Fibroblast of upper back skin (primary cell): ENCODE results near the gene TMEM154.
A peak's percentile ranks its signal among the peaks of the same experiment; 100 is the strongest.

Source experiments
- DNase-seq: peaks from one replicate; pipeline ENCODE4 v3.0.0-alpha.2; 2013

The TMEM154 gene, protein sequence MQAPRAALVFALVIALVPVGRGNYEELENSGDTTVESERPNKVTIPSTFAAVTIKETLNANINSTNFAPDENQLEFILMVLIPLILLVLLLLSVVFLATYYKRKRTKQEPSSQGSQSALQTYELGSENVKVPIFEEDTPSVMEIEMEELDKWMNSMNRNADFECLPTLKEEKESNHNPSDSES

DNA sequence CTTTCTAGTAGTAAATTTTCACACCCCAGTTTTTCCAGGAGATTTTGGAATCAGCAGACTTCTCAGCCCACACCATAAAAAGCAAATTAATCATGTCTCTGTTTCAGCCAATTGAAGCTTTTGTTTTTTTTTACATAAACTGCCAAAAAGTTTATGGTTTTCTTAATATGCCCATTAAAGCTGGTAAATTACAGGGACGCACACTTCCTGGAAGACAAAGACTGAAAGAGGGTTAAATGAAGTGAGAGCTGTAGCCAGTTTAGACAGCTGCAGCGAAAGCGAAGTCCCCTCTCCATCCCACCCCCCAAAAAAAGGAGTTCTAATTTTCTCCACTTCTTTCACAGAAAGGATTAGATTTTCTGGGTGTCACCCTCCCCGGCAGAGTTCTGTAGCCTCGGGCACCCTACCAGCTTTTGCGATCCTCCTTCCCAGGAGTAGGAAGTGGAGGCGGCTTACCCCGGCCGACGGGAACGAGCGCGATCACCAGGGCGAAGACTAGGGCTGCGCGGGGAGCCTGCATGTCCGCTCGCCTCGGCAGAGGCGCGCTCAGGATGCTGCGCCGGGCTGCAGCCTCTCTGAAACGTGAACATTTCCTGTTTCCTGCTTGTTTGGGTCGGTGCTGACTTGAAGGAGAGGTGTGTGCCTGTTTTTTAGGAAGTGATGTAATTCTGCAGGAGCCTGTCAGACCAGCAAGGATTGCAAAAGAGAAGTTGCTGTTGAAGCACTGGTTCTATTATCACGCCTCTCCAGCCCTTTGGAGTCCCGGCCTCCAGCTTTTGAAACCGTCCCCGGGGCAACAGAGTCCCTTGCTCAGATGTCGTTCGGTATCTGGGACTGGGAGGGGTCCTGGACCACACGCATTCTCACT lies at the start of gene TMEM154:
TMEM154 (minus strand) TSS at position 584 of the 868 bp plus-strand sequence; CDS start at position 520, 64 bp downstream.
- DNase-seq, result peak; percentile 66

DNA sequence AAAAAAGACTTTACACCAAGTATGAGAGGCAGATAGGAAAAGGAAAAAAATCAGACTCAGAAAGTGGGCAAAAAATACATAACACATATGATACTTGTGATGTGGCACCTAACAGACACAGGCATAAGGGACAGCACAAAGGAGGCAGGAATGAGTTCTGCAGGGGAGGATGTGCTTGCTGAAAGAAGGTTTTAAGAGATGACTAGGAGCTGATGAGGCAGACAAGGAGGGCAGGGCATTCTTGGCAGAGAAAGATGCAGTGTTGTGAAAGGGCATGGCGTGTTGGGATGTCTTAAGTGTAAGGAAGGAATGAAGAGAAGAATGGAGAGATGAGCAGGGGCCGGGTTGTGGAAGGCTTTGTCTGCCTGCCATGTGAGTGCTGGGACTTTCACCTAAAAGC lies 49.7 kb upstream of the TMEM154 start:
- DNase-seq, result no peak

DNA sequence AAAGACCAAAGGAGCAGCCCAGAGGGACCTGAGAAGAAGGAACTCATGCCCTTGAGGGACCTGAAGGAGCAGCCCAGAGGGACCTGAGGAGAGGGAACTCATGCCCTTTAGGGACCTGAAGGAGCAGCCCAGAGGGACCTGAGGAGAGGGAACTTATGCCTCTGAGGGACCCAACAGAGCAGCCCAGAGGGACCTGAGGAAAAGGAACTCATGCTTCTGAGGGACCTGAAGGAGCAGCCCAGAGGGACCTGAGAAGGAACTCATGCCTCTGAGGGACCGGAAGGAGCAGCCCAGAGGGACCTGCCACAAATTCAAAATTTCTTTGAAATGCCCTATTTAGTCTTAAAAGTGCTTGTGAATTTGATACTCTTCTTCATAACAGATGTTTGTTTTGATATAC lies 48.5 kb upstream of the TMEM154 start:
- no peak for DNase-seq

DNA sequence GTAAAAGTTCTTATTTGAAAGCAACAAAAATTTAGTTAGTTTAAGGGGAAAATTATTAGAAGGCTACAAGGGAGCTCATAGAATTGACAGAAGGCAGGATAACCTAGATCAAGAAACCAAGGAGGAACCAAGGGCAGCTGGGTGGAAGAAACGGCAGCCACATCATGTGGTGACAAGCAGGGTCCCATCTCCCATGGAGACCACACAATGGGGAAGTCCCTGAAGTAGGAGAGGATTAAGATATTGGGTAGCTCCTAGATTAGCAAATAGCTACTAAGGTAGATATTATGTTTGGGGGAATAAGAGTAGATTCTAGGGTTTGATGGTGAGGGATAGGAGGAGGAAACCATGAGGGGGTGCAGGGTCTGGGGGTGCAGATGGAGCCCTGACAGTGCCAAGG lies 48.0 kb upstream of the TMEM154 start:
- no peak for DNase-seq

DNA sequence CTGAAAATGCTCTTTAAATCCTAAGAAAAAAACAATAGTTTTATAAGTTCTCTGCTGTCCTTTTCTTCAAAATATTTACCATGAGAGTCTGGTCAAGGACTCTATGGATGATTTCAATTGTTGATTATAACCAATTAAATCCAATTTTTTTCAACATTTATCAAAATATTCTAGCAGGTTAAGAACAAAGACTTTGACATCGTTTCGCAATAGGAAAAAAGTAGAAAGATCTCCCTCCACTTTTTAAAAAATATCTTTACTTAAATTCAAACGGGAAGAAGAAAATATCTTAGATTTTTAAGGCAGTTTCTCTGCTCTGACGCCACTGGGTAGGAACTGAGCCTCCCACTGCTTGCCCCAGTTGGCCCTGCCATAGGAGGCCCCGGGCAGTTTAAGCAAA lies 44.7 kb upstream of the TMEM154 start:
- no peak for DNase-seq

DNA sequence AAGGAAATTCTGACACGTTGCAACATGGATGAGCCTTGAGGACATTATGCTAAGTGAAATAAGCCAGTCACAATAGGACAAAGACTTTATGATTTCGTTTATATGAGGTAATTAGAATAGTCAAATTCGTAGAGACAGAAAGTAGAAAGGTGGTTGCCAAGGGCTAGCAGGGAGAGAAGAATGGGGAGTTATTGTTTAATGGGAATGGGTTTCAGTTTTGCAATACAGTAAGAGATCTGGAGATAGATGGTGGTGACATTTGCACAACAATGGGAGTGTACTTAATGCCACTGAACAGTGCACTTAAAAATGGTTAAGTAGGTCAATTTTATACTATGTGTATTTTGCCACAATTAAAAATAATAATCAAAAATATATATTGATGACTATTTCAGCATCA lies 43.4 kb upstream of the TMEM154 start:
- no peak for DNase-seq

DNA sequence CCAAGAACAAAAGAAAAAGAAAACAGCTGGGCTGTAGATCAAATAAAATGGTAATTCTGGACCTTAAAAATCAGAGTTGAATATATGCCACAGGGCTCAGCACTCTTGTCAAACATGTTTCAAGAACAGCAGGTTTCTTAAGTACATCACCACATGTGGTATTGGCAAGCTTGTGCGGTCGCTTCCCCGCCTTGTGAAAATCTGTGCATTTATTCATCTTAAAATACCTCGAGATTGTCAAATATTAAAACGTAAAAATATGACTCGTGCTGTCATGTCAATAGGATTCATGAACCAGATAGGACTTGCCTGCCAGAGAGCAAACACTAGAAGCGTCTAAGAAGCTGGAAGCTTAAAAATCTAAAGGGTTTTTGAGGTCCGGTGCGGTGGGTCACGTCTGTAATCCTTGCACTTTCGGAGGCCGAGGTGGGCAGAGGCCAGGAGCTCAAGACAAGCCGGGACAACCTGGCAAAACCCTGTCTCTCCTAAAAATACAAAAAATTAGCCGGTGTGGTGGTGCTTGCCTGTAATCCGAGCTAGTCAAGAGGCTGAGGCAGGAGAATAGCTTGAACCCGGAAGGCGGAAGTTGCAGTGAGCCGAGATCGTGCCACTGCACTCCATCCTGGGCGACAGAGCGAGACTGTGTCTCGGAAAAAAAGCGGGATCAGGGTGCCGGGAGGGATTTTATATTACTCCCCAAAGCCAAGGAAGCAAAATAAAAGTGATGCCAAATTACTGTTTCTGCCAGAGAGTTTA lies 40.2 kb upstream of the TMEM154 start:
- DNase-seq, result peak; percentile 14

DNA sequence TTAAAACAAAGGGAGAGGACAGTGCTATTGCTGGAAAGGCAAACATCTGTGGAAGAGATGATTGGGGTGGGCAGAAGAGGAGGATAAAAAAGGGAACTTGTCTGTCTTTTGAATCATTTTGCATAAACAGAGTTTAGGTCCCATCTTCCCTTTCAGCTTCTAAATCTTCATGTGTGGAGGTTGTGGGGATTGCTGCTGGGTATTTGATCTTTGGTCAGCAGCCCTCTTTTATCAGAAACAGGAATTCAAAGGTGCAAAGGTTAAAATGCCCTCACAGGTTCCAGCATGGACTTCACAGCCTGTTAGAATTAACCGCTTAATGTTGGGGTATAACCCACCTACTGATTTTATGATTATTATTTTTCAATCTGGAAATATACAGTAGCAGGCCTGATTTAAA lies 39.5 kb upstream of the TMEM154 start:
- DNase-seq, result no peak

DNA sequence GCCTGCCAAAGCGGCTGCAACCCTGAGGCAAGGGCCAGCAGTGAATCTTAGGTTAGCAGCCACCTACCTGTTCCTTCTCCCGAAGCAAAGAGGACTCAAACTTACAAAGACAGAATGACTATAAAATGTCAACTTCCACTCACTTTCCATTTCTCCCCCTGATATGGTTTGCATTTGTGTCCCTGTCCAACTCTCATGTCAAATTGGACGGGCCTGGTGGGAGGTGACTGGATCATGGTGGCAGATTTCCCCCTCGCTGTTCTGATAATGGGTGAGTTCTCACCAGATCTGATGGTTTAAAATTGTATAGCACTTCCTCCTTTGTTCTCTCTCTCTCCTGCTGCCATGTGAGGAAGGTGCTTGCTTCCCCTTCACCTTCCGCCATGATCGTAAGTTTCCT lies 35.3 kb upstream of the TMEM154 start:
- no peak for DNase-seq

DNA sequence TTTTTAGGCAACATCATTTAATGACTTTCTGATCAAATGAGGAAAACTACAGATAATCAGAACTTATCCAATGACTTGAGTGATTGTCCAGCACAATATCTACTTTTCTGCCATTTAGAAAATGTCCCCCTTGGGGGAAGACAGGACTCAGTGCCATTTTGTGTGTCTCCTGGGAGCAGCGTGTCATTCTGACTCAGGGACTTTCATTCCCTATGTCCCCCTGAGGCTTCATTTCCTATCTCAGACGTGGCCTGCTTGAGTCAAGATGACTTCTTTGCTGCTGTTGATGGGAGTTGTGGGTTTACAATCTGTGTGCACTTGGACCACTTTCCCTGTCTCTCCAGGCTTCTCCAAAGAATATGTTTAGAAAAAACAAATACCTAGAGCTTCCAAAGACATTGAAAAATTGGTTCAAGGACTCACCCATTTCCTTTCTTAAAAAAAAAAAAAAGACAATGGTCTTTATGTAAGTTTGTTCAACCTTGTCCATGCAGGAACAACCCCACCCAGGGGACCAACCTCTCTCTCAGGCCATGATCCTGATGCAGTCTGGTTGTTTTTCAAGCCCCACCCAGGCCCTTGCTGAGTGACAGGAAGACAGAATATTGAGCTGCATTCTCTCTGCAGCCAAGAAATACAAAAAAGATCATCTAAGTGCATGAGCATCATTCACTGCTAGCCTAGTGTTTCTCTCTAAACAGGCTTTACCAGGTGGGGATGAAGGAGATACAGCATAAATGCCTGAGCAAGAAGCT lies 34.3 kb upstream of the TMEM154 start:
- no peak for DNase-seq

DNA sequence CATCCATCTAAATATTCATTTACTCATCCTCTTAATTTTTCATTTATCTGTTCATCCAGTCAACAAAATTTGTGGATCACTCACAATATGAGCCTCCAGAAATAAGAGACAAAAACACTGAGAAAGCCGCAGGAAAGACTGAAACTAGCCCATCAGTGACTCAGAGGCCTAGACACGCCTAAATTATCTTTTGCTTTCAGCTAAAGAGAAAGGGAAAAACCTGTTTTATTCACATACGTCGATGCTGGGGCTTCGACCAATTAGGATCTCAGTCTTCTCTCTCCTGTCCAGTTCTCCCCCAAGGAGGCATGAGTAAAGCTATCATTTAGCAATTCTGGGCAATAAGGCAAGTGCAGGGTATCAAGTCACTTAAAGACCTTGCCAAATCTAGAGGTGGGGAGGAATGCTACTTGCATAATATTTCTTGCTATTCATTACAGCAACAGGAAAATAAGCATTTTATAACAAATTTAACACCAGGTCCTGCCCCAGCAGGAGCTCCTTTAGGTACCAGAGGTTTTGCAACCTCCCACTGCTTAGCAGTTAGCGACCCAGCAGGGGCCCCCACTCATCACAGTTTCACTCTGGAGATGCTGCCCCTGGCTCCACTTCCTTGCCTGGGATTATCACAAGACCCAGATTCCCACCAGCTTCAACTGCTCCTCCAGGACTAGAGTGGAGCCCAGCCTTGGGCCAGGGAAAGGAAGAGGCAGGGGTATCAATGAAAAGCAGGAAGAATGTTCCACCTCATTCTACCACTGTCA lies 30.1 kb upstream of the TMEM154 start:
- DNase-seq, result no peak

DNA sequence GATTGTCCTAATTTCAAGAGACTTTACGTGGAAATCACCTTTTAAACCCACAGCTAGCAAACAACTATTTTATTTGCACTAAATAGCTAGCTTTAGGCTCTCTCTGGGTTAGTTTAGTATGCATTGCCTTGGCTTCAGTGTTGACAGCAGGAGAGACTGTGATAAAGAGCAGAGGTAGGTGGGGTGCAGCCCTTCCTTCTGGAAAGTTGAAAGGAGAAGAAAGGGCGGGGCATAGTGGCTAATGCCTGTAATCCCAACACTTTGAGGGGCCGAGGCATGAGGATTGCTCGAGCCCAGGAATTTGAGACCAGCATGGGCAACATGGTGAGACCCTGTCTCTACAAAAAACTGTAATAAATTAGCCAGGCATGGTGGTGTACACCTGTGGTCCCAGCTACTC lies 29.0 kb upstream of the TMEM154 start:
- no peak for DNase-seq

DNA sequence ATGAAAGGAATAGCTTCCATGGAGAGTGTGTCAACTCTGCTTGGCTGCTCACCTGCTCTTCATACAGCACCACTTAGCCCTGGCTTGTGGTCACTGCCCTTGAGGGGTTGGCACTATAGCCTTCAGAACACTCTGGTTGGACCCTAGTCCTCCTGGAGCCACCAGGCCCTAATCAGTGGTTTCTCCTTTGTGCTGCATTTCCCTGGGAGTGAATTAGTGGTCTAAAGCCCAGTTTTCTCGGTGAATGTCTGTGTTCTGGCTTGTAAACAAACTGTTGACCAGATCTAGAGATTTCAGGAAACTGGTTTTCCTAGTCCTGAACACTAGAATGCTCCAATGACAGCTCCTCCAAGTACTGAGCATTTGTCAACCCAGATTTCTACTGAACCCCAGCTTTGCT lies 28.6 kb upstream of the TMEM154 start:
- no peak for DNase-seq

DNA sequence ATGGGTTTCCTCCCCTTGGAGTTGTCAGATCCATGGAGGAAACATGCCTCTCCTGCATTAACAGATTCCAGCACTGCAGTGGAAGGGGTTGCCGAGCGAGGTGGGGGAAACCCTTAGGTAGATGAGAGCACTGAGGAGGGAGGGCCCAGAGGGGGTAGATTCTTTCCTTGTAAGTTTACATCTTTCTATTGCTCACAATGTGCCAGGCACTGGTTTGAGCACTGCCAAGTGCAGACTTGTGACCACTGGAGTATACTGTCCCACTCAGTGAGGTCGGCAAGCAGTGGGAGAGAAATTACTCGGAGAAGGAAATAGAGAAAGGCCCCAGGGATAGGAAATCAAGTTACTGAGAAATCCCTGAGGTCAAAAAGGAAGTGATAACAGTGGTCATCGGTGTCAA lies 27.8 kb upstream of the TMEM154 start:
- DNase-seq, result no peak

DNA sequence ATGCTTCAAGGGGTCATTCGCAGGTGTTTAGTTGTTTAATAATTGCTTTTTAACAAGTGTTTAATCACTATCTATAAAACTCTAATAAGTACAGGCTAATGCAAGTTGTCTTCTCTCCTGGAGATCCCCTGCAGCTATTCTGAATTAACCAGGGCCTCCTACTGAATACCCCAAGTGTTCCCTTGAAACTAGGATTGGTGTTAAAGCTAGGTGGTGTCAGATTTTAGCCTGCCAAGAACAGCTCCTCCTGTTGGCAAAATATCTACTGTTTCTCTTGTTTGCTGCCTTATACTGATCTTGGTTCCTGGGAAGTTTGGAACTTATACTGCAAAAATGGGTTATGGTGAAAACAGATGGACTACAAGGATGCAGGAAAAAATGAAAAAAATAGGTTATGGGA lies 26.1 kb upstream of the TMEM154 start:
- DNase-seq, result no peak

DNA sequence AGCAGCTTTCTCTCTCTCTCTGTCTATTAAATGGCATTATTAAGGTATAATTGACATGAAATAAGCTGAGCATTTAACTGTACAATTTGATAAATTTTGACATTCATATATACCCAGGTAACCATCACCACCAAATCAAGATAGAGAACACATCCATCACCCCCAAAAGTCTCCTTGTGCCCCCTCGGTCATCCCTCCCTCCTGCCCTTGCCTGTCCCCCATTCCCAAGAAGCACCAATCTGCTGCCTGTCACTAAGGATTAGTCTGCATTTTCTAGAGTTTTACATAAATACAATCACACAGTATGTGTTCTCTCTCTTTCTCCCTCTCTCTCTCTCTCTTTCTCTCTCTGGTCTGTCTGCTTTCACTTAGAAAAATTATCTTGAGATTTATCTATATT lies 25.0 kb upstream of the TMEM154 start:
- no peak for DNase-seq

DNA sequence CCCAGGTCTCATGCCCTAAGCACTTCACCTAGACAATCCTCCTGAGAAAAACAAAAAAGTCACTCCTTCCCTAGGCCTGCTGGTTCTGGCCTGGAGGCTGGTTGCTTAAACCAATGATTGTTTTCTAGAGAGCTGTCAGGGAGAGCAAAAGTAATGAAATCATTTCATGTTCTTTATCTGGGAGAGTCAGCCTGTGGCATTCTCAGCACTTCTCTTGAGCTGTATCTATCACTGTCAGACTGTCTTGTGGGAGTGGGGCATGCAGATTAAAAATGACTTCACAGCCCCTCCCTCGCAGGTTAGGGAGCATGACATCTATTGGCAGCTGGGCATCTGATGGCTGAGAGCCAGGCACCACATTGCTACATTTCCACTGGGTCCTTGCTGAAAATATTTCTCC lies 20.4 kb upstream of the TMEM154 start:
- no peak for DNase-seq

DNA sequence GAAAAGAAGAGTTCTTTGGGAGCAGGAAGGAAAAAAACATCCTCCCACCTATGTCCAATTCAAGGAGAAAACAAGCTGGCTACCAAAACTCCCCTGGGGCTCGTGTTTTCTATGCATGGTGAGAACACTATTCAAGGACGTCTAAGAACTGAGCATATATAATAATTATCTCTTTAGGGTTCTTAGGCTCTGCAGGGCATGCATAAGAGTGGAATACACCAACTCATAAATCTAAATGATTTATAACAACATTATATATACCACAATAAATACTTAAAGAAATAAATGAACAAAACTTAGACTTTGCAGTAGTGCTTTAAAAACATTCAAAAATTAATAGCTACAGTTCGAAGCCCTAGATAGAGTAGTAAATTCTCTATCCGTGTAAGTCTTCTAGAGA lies 19.5 kb upstream of the TMEM154 start:
- DNase-seq, result no peak

DNA sequence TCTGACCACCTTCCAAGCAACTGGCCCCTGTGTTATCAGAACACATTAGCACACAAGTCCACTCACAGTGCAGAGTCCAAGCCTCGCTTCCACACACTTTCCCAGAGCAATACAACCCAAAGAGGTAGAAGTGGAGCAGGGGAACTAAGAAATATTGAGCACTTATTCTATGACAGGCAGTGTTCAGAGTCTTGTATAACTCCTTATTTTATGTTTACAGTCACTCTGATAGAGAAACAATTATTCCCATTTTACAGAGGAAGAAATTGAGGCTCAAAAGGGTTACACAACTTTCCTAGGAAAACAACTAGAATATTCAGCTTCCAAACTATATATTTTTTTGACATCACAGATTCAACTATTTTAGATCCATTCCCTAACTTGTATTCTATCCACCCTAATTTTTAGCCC lies 18.3 kb upstream of the TMEM154 start:
- no peak for DNase-seq

DNA sequence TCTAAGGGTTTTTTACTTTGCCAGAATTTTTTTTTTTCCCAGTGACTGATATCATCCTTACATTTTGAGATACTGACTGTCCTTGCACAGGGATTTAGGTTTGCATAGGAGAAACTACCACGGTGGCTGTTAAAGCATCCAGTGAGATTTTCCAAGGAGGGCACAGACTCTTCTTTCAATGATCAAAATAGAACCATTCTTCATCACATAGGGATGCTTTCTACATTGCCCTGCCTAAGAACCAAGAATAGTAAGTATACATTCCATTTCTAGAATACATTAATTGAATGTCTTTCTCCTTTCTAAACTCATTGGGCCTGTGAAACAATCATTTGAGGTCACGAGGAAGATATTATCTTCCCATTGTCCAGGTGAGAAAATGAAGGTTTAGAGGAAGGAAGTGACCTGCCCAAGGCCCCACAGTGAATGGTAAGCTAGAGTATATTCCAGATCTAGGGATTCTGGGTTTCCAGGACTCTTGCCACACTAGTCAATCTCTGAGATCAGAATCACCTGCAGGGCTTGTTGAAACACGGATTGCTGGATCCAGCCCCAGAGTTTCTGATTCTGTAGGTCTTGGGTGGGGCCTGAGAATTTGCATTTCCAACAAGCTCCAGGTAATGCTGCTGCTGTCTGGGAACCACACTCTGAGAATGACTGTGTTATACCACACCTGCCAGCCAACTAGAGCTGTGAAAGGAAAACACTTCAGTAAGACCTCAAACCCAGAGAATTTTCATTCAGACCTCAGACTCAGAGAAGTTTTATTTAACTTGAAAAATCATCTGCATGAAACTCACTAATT lies 17.7 kb upstream of the TMEM154 start:
- no peak for DNase-seq

DNA sequence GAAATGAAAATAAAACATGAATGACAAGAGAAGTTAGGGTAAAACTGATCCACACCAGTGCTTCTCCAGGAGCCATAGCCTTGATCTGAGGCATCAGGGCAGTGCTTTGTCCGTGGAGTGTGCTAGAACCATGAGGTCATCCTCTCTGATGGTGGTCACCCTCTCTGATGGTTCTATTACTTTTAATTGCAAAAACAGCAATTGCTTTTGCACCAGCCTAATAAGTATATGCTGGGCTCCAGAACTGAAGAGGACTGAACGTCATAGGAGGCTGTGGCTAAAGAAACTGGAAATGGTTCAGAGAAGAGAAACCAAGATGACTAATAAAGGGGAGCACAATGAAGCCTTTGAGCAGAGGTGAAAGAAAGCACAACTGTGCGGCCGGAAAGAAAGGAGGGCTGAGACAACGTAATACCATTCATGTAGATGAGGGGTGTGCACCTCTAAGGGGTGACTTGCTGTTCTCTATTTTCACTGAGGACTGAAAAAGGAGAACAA lies 17.0 kb upstream of the TMEM154 start:
- no peak for DNase-seq
